GM19043 (cell line): Measurements from ENCODE around the gene SLC24A4.

Source experiments
- ATAC-seq: cut with Tn5 transposase; IDR thresholded peaks from one replicate; pipeline ENCODE4 v1.9.1; 2021; ENCODE audit warnings: low read depth; ENCODE audit not compliant: unreplicated experiment

SLC24A4 gene

DNA sequence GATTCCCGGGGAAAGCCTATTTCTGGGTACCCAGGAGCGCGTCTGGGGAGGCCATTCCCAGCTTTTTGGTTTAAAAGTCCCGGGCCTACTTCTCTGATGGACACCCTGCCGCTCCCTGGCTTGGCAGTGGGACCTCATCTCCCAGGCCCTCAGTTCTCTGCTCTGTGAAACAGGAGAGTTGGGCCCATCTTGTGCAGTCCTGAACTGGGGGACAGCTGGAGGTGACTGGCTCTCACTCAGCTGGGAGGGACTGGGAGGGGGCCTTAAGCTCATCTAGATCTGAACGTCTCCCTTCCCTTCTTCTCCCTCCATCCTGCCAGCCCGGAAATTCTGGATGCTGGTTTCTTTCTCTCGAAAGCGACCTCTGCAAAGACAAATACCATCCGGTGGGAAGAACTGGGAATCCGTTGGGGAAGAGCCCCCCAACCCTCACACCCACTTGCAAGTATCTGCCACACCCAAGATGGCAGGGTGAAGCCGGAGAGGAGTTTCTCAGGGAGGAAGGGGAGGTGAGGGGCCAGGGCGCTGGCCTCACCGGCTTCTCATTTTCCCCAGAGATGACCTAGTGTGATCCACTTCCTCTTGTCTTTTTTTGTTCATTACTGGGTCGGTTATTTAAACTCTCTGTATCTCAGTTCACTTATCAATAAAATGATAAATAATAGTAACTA lies 192.0 kb downstream of the SLC24A4 start:
- no peak for ATAC-seq

- ATAC-seq = no peak
Observed at GRCh38 chr14:92515546-92516343, 192.8 kb downstream of the SLC24A4 start.

GRCh38 chr14:92516344-92516965 lies 193.5 kb downstream of the SLC24A4 start:
- no peak for ATAC-seq

DNA sequence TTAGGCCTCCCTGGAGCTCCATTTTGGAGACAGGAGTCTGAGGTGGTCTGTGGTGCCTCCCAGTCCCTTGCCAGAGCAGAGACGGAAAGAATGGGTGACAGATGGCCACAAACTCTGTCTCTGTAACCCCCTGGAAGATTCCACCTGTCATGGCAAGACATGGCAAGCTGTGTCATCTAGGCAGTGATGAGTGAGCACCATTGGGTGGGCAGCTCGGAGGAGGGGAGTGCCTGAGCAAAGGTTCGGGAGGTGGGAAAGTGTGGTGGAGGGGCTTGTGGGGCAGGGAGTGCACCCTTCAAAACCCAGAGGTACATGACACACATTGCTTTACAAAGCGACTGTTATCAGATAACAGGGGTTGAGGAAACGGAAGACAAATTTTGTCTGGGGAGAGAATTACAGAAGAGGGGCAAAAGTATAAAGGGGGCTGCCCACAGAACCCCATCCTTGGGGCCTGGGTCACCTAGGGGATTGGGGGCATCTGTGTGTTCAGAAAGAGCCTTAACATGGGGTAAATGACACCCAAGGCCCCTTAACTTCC lies 194.1 kb downstream of the SLC24A4 start:
- ATAC-seq = no peak

GRCh38 chr14:92517761-92518160 lies 194.8 kb downstream of the SLC24A4 start:
- no peak for ATAC-seq

DNA sequence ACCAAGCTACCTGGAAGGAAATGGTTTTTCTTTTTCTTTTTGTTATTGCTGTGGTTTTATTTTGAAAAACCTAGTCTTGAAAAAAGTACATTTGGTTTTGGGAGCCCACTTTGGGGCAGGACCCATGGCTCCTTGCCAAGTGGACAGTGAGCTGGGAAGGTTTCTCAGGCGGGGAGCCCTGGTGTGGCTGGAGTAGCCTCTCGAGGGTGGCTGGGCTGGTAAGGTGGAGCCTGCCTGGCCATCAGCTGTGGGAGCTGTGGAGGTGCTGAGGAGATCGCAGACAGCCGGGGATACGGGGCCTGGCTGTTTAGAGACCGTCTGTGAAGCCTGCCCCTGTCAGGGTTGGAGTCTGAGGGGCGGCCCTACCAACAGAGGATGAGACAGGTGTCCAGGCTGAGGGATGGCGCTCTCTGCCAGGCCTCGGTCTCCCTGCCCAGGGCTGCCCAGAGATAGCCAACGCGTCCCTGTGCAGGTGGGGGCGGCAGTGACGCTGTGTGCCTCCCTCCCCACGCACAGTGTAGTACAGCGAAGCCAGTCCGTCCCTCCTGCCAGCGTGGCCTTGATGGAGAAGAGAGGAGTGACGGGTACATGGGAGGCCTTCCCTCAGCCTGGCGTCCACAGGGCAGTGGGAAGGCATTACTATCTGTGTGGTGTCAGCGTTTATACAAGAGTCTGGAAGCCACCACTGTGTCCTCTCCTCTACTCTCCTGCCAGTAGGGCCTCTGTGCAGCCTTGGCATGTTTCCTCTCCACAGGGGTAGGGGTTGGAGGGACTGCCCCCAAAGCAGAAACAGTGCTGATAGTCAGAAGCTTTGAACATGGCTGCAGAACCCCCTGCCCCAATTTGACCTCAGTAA lies 196.5 kb downstream of the SLC24A4 start:
- ATAC-seq = no peak

DNA sequence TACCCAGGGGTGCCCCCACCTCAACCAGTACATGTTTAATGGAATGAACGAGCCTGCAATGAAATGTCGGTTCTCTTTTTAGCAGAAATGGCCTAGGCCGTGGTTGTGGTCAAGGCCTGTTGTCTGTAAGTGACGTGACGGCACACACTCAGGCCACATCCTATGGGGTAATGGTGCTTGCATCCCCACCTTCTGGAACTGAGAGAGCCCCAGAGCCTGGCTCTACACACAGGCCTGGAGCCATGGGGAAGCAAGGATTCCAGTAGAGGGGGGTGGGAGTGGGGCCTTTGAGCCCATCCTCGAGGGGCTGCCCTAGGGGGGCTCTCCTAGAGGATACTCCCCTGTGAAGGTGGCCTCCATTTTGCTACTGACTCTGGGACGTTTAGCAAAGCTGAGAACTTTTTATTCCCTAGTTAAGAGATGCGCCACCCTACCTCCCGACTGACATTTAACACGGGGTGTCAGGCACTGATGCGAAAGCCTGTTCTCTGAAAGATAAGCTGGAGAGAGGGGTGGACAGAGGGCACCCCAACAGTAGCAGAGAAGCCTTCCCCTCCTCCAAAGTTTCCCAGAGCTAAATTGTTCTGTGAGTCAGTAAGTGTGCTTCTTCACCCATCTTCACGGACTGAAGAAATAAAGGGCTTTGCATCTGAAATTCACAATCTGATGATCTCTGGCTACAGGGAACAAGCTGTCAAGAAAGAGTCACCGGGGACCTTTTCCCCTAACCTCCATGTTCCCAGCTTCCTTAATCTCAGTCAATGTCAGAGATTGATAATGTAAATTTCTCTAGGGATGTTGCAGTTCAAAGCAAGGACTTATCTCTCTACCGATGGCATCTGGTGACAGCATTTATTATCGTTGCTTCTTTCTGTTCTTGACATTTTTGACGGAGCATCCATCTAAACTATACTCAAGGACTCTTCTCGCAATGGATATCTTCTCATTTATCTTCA lies 197.4 kb downstream of the SLC24A4 start:
- no peak for ATAC-seq

DNA sequence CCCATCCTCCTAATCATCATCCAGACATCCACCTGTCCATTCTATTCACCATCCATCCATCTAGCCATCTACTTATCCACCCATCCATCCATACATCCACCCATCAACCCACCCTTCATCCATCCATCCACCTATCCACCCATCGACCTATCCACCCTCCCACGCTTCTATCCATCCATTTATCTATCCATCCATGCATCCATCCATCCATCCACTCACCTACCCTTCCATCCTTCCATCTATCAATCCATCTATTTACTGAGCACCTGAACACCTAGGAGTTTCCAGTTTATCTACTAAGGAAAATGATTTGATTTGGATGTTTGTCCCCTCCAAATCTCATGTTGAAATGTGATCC lies 198.1 kb downstream of the SLC24A4 start:
- no peak for ATAC-seq

DNA sequence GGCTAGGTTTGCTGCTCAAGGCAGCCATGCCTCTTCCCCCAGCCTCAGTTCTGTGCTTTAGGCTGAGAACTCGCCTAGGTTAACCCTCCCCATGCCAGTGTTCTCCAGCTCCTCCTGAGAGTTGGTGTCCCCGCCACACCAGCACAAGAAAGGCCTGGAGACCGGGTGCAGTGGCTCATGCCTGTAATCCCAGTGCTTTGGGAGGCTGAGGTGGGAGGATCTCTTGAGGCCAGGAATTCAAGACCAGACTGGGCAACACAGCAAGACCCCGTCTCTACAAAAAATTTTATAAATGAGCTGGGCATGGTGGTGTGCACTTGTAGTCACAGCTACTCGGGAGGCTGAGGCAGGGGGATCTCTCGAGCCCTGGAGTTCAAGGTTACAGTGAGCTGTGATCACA lies 200.8 kb downstream of the SLC24A4 start:
- no peak for ATAC-seq

DNA sequence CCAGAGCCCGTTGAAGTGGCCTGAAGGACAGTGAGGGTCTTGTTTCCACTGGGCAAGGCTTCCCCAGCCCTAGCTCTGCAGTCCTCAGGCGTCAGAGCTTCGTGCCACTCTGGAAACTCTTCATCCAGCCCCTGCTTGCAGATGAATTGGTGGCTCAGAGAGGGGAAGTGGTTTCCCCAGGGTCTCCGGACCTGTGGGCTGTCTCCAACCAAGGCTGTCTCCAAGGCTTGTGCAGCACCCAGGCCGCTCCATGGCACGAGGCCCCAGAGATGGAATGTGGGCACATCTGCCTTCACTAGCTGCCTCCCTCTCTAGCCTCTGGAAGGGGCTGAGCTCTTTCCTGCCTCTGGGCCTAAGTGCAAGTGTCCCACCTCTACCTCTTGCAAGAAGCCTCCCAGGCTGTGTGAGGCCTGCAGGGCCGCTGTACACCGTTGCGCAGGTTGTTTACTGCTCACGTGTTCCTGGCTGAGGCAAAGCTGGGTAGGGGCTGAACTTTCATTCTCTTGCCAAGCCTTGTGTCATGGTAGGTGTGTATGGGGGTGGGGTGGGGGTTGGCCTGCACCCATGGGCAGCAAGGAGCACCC lies 201.7 kb downstream of the SLC24A4 start:
- ATAC-seq = no peak

- no peak for ATAC-seq
Observed at GRCh38 chr14:92525322-92526095, 202.5 kb downstream of the SLC24A4 start.

GRCh38 chr14:92527721-92528120 lies 204.8 kb downstream of the SLC24A4 start:
- ATAC-seq = no peak

- no peak for ATAC-seq
Observed at GRCh38 chr14:92528486-92529100, 205.6 kb downstream of the SLC24A4 start.

DNA sequence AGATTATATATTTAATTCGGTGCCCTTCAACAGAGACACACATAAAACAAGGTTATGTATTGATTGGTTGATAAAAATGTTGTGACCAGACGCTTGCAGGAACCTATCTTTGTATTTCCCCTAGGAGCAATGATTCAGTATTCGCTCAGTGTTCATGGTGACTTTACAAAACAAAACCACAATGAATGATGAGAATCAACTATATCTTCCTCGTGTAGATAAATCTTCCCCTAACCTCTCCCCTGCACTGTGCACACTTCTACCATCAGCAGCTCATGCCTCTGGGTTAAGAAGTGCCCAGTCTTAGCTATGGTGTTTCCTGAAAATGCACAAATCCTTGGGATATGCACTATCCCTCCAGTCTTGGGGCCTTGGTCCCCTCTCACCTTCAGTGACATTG lies 206.9 kb downstream of the SLC24A4 start:
- no peak for ATAC-seq

DNA sequence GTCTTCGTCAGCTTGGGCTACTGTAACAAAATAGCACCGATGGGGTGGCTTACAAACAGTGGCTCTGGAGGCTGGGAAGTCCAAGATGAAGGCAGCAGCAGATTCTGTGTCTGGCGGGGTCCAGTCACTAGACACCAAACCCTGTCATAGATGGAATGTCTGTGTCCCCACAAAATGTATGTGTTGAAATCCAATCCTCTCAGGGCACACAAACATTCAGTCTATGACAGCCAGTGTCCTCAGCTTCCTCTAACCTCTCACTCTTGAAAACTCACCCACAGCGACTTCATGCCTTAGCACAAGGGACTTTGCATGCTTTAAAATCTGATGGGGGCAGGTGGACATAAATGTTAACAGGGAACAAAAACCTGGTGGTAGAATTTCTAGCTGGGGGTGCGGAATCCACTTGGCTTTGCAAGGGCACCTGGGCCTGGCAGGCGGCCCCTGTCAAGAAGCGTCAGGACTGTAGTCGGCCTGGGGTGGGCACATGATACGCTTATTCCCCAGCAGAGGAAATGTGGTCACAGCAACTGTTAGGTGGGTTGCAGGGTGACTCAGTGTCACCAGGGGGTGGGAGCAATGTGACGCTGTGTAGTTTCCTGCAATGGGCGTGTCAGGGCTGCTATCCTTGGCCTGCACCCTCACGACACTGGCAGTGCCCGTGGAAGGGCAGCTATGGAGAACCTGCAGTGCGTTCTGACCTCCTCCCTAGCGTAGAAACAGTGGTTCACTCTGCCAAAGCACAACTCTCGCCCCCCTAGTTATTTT lies 208.3 kb downstream of the SLC24A4 start:
- no peak for ATAC-seq

DNA sequence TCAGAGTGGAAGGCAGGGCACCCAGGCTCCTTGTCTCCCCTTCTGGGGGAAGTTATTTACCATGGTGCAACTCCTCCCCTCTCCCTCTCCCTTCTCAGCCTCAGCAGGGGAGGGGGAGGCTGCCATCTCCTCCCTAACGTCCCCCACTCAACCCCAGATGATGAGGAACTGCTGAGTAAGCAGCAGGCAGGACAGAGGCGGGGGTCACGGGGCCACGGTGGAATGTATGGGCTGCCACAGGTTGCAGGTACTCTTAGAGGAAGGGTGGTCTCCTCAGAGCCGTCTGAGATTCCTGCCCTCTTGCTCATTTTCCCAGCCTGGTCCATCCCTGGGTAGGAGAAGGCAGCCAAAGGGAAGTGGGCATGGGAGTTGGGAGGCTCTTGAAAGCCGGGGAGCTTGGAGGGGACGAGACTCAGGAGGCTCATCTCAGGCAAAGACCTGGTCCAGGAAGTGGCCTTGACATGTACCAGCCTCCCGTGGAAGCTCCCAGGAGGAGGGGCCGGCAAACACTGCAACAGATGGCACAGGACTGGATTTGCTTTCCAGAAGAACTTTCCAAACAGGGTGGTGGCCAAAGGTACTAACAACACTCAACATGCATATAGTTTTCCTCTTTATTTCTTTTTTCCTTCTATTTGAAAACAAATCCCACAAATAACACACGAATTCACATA lies 209.7 kb downstream of the SLC24A4 start:
- no peak for ATAC-seq
